CD14-positive monocyte (primary cell): ENCODE measurements around the gene CDCP2. TPM values are rescaled to one million over a fixed set of nuclear protein-coding genes. Genes with fewer than 3 reads are reported as not detected.

ENCODE experiments used
- DNase-seq, 3 donors: peaks; one replicate each; pipeline ENCODE4 v3.0.0-alpha.2; 2011 to 2022
- H2AFZ ChIP-seq: 2 replicates; pipeline ENCODE4 v1.6.0; 2012; ENCODE audit warnings: mild to moderate bottlenecking, low read depth, low read length, inconsistent platforms; ENCODE audit not compliant: insufficient read depth, poor library complexity, severe bottlenecking
- H3K27ac ChIP-seq, 2 donors: 1 replicate in 1 of 2; 2 replicates in 1 of 2; pipeline ENCODE4 v1.5.1; 2012 to 2013; ENCODE audit warnings: low read length in 2 of 2, control low read depth in 1 of 2, inconsistent platforms in 1 of 2, low read depth in 1 of 2, mild to moderate bottlenecking in 1 of 2
- H3K27me3 ChIP-seq, 2 donors: one replicate each; pipeline versions ENCODE4 v1.6.0 to v1.6.1; 2011 to 2013; ENCODE audit warnings: low read length in 2 of 2; ENCODE audit not compliant: control insufficient read depth in 2 of 2, insufficient read depth in 2 of 2
- H3K36me3 ChIP-seq, 2 donors: replicated peaks in 1 of 2; 1 replicate in 1 of 2; 2 replicates in 1 of 2; pipeline versions ENCODE4 v1.5.1 to v1.6.1; 2012 to 2013; ENCODE audit warnings: low read length in 2 of 2, control low read depth in 1 of 2, inconsistent platforms in 1 of 2, mild to moderate bottlenecking in 1 of 2; ENCODE audit not compliant: insufficient read depth in 2 of 2, control insufficient read depth in 1 of 2
- H3K4me1 ChIP-seq, 2 donors: 1 replicate in 1 of 2; 2 replicates in 1 of 2; pipeline versions ENCODE4 v1.5.1 to v1.6.1; 2012 to 2013; ENCODE audit warnings: low read length in 2 of 2, control low read depth in 1 of 2, inconsistent platforms in 1 of 2, mild to moderate bottlenecking in 1 of 2, moderate library complexity in 1 of 2; ENCODE audit not compliant: insufficient read depth in 2 of 2, control insufficient read depth in 1 of 2
- H3K4me2 ChIP-seq: replicated peaks from 2 replicates; pipeline ENCODE3; 2012; ENCODE audit warnings: low read length, moderate library complexity, mild to moderate bottlenecking; ENCODE audit not compliant: poor library complexity, severe bottlenecking; ENCODE audit errors: extremely low read depth
- H3K4me3 ChIP-seq, 3 experiments: fragments of 200-600 bp in 1 of 3; sonication (generic) in 1 of 3; replicated peaks in 1 of 3; 1 replicate in 2 of 3; 2 replicates in 1 of 3; pipeline ENCODE4 v1.5.1; 2011 to 2013; ENCODE audit warnings: low read length in 3 of 3, mild to moderate bottlenecking in 3 of 3, control low read depth in 2 of 3, low read depth in 2 of 3, inconsistent platforms in 1 of 3, moderate library complexity in 1 of 3
- H3K79me2 ChIP-seq: 2 replicates; pipeline ENCODE4 v1.6.0; 2012; ENCODE audit warnings: mild to moderate bottlenecking, control low read depth, inconsistent platforms, low read length, moderate library complexity; ENCODE audit not compliant: insufficient read depth
- H3K9ac ChIP-seq: 2 replicates; pipeline ENCODE4 v1.6.0; 2017; ENCODE audit warnings: low read length, mild to moderate bottlenecking; ENCODE audit not compliant: insufficient read depth, poor library complexity, severe bottlenecking
- H3K9me3 ChIP-seq, 2 donors: replicated peaks in 1 of 2; 1 replicate in 1 of 2; 2 replicates in 1 of 2; pipeline versions ENCODE4 v1.5.1 to v1.6.1; 2012 to 2013; ENCODE audit warnings: low read length in 2 of 2, control low read depth in 1 of 2; ENCODE audit not compliant: control insufficient read depth in 1 of 2, insufficient read depth in 1 of 2
- H4K20me1 ChIP-seq: 2 replicates; pipeline ENCODE4 v1.6.0; 2012; ENCODE audit warnings: mild to moderate bottlenecking, low read length, control low read depth, moderate library complexity; ENCODE audit not compliant: insufficient read depth
- H3K27ac Mint-ChIP-seq, 7 donors: one replicate each; pipeline ENCODE4 v1.8.0; 2020; ENCODE audit warnings: mild to moderate bottlenecking in 7 of 7, mixed read lengths in 7 of 7, moderate library complexity in 6 of 7, inconsistent platforms in 2 of 7
- H3K27me3 Mint-ChIP-seq, 3 donors: one replicate each; pipeline ENCODE4 v1.8.0; 2021 to 2022; ENCODE audit warnings: low read depth in 3 of 3, mild to moderate bottlenecking in 3 of 3, mixed read lengths in 3 of 3, moderate library complexity in 3 of 3, inconsistent platforms in 1 of 3
- H3K36me3 Mint-ChIP-seq, 2 donors: one replicate each; pipeline ENCODE4 v1.8.0; 2020; ENCODE audit warnings: mixed read lengths in 2 of 2, inconsistent platforms in 1 of 2, mild to moderate bottlenecking in 1 of 2
- H3K4me1 Mint-ChIP-seq: one replicate; pipeline ENCODE4 v1.8.0; 2020; ENCODE audit warnings: mild to moderate bottlenecking, mixed read lengths
- H3K4me3 Mint-ChIP-seq, 2 donors: one replicate each; pipeline ENCODE4 v1.8.0; 2020; ENCODE audit warnings: mild to moderate bottlenecking in 2 of 2, mixed read lengths in 2 of 2, moderate library complexity in 1 of 2
- H3K9me3 Mint-ChIP-seq, 7 donors: one replicate each; pipeline ENCODE4 v1.8.0; 2020 to 2022; ENCODE audit warnings: mixed read lengths in 7 of 7, mild to moderate bottlenecking in 6 of 7, moderate library complexity in 6 of 7, inconsistent platforms in 2 of 7
- WGBS: methylation state at CpG from one replicate; pipeline ENCODE4 v1.1.5; 2013; ENCODE audit warnings: missing lambda C conversion rate; ENCODE audit not compliant: insufficient coverage; 5-methylcytosine and 5-hydroxymethylcytosine counted together
- intact Hi-C, 2 donors: fragments of 100-400 bp; cut with micrococcal nuclease; formaldehyde crosslinking; loops; one replicate each; pipeline versions ENCODE4 v1.15.0 to v1.15.1; 2023
- polyA plus RNA-seq, 3 donors: library from polyadenylated mRNA; depleted of rRNA in 1 of 3; unstranded in 2 of 3; stranded (reverse) in 1 of 3; fragments of 300-500 nt in 2 of 3; fragments of >200 nt in 1 of 3; fragmentation: Illumina TruSeq in 2 of 3; gene quantifications; 1 replicate in 2 of 3; 2 replicates in 1 of 3; pipeline ENCODE4 v1.2.3, GENCODE V29; 2012 to 2021
- TF ChIP-seq, protein P1 (sequence below): fragments of 200-600 bp; IDR thresholded peaks from one replicate; pipeline ENCODE4 v1.8.0; 2022; ENCODE audit warnings: antibody characterized with exemption, mild to moderate bottlenecking

CDCP2 gene
- polyA plus RNA-seq, 3 donors: 0.09 TPM; not detected in 2

DNA sequence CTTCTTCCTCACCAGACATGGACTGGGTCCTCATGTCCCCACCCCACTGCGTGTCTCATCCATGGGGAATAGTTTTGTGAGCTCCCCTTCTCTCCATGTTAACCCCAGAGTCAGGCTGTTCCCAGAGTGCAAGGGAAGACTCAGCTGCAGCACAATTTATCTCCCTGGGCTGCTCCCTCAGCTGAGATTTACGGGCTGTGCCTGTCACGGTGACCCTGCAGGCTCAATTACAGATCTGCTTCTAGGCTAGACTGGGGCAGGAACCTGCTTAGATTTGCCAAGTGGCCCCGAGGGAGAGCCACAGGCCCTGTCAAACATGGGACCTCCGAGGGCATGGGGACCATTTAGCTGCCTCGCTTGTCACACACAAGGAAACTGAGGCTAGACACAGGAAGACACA, 37.8 kb downstream of the CDCP2 start:
- 90% methylated on average over 6 of the region's 6 CpGs for WGBS
- Histone ChIP-seq H3K27ac (no peak overlapping the region), H3K36me3 (no peaks in the 10 kb centered on the region), H3K9ac (no peak overlapping the region), H4K20me1 (no peaks in the 10 kb centered on the region), H3K4me3 (no peak overlapping the region), H2AFZ (no peak overlapping the region), H3K27me3 (no peaks in the 10 kb centered on the region), H3K9me3 (no peaks in the 10 kb centered on the region), H3K4me2 (no peak overlapping the region), H3K79me2 (no peaks in the 10 kb centered on the region), H3K4me1 (no peaks in the 10 kb centered on the region)
- Mint-ChIP-seq H3K4me1 (no peaks in the 10 kb centered on the region), H3K4me3 (no peak overlapping the region), H3K27me3 (no peaks in the 10 kb centered on the region), H3K27ac (no peak overlapping the region), H3K9me3 (no peaks in the 10 kb centered on the region), H3K36me3 (no peaks in the 10 kb centered on the region)
- no peak for DNase-seq
- intact Hi-C loops: no loop called here
- TF ChIP-seq, protein P1, sequence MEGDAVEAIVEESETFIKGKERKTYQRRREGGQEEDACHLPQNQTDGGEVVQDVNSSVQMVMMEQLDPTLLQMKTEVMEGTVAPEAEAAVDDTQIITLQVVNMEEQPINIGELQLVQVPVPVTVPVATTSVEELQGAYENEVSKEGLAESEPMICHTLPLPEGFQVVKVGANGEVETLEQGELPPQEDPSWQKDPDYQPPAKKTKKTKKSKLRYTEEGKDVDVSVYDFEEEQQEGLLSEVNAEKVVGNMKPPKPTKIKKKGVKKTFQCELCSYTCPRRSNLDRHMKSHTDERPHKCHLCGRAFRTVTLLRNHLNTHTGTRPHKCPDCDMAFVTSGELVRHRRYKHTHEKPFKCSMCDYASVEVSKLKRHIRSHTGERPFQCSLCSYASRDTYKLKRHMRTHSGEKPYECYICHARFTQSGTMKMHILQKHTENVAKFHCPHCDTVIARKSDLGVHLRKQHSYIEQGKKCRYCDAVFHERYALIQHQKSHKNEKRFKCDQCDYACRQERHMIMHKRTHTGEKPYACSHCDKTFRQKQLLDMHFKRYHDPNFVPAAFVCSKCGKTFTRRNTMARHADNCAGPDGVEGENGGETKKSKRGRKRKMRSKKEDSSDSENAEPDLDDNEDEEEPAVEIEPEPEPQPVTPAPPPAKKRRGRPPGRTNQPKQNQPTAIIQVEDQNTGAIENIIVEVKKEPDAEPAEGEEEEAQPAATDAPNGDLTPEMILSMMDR: no peak

DNA sequence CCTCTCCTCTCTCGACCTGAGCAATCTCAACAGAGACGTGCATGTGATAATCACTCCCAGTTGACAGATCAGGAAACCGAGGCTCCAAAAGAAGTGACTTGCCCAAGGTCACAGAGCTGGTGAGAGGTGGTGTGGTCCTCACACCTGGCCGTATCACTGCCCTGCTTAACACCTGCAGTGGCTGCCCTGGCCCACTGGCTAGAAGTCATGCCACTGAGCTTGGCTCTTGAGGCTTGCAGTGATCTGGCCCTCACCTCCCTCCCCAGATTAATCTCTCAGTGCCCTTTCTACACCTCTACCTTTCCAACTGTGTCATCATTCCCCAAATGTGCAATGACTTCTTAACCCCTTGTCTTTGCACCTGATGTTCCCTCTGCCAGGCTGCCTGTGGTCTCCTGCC, 38.8 kb downstream of the CDCP2 start:
- H3K4me2 ChIP-seq: no peak overlapping the region
- WGBS: 85% methylated on average over 3 of the region's 4 CpGs
- H3K36me3 ChIP-seq: no peaks in the 10 kb centered on the region
- H3K9ac ChIP-seq: no peak overlapping the region
- intact Hi-C loops: no loop called here
- H3K79me2 ChIP-seq: no peaks in the 10 kb centered on the region
- TF ChIP-seq, protein P1: no peak
- H3K9me3 ChIP-seq: no peaks in the 10 kb centered on the region
- no peak overlapping the region for H2AFZ ChIP-seq
- Mint-ChIP-seq H3K4me1 (no peaks in the 10 kb centered on the region), H3K9me3 (no peaks in the 10 kb centered on the region), H3K27ac (no peak overlapping the region), H3K4me3 (no peak overlapping the region), H3K36me3 (no peaks in the 10 kb centered on the region), H3K27me3 (no peaks in the 10 kb centered on the region)
- no peak overlapping the region for H3K27ac ChIP-seq
- H3K4me3 ChIP-seq: no peak overlapping the region
- H4K20me1 ChIP-seq: no peaks in the 10 kb centered on the region
- H3K4me1 ChIP-seq: no peaks in the 10 kb centered on the region
- H3K27me3 ChIP-seq: no peaks in the 10 kb centered on the region
- no peak for DNase-seq
